Smooth muscle cell (in vitro differentiated cells): Measurements from ENCODE around the gene SNX9. TPM values are rescaled to one million over a fixed set of nuclear protein-coding genes. Genes with fewer than 3 reads are reported as not detected.
A peak's percentile ranks its signal among the peaks of the same experiment; 100 is the strongest.

Experiments used
- DNase-seq: peaks from one replicate; lab custom pipeline; 2025; ENCODE audit not compliant: unreplicated experiment; lab: John Stamatoyannopoulos, UW
- H2AFZ ChIP-seq: fragments of 200-600 bp; sonication (generic); 2 replicates; pipeline ENCODE4 v1.6.0; 2016; ENCODE audit warnings: antibody characterized with exemption, low read depth, mild to moderate bottlenecking
- H3F3A ChIP-seq: fragments of 200-600 bp; sonication (generic); 2 replicates; pipeline ENCODE4 v1.6.0; 2017; ENCODE audit warnings: antibody characterized with exemption, low read depth
- H3K27ac ChIP-seq: fragments of 200-600 bp; sonication (generic); 2 replicates; pipeline ENCODE4 v1.5.1; 2016; ENCODE audit warnings: low read depth, mild to moderate bottlenecking
- H3K27me3 ChIP-seq: fragments of 200-600 bp; sonication (generic); 2 replicates; pipeline ENCODE4 v1.6.1; 2016; ENCODE audit warnings: low read depth, mild to moderate bottlenecking
- H3K36me3 ChIP-seq: fragments of 200-600 bp; sonication (generic); 2 replicates; pipeline ENCODE4 v1.5.1; 2016; ENCODE audit warnings: low read depth
- H3K4me1 ChIP-seq: fragments of 200-600 bp; sonication (generic); 2 replicates; pipeline ENCODE4 v1.5.1; 2016; ENCODE audit warnings: low read depth
- H3K4me2 ChIP-seq: fragments of 200-600 bp; sonication (generic); 2 replicates; pipeline ENCODE4 v1.6.0; 2016; ENCODE audit warnings: mild to moderate bottlenecking
- H3K4me3 ChIP-seq: fragments of 200-600 bp; sonication (generic); 2 replicates; pipeline ENCODE4 v1.5.1; 2016; ENCODE audit warnings: mild to moderate bottlenecking
- H3K79me2 ChIP-seq: fragments of 200-600 bp; sonication (generic); 2 replicates; pipeline ENCODE4 v1.6.0; 2016; ENCODE audit warnings: low read depth, mild to moderate bottlenecking
- H3K9ac ChIP-seq: fragments of 200-600 bp; sonication (generic); 2 replicates; pipeline ENCODE4 v1.6.0; 2016; ENCODE audit warnings: low read depth
- H3K9me3 ChIP-seq: fragments of 200-600 bp; sonication (generic); replicated peaks from 2 replicates; pipeline ENCODE4 v1.5.1; 2016; ENCODE audit warnings: low read depth
- H4K20me1 ChIP-seq: fragments of 200-600 bp; sonication (generic); 2 replicates; pipeline ENCODE4 v1.6.0; 2016; ENCODE audit warnings: low read depth
- CTCF ChIP-seq: fragments of 200-600 bp; sonication (generic); IDR thresholded peaks from 2 replicates; pipeline ENCODE4 v1.5.1; 2017; ENCODE audit warnings: borderline replicate concordance, mild to moderate bottlenecking, antibody characterized with exemption; ENCODE audit not compliant: insufficient read depth, poor library complexity, severe bottlenecking
- WGBS: methylation state at CpG from one replicate; pipeline ENCODE4 v1.1.7; 2016; ENCODE audit warnings: low lambda C conversion rate; 5-methylcytosine and 5-hydroxymethylcytosine counted together
- polyA plus RNA-seq: library from polyadenylated mRNA; unstranded; fragments of >200 nt; fragmentation: Nextera tagmentation; extraction: Ambion mirVana; gene quantifications from 2 replicates; pipeline ENCODE4 v1.2.1, GENCODE V29; 2016
- total RNA-seq: library from RNA; depleted of rRNA; stranded (reverse); fragments of >200 nt; gene quantifications from 2 replicates; pipeline ENCODE4 v1.2.3, GENCODE V29; 2014

The SNX9 gene
- total and polyA plus RNA-seq, 2 experiments from 2014 or later = 28.9 to 29.0 TPM

GRCh38 chr6:157985378-157986155 is 162.5 kb downstream of the SNX9 start:
- Histone ChIP-seq H3F3A (no peaks in the 10 kb centered on the region), H4K20me1 (peaks cover 22% of the 10 kb centered on the region), H2AFZ (no peak overlapping the region), H3K27ac (peak overlapping the region; percentile 51), H3K4me1 (peaks cover 13% of the 10 kb centered on the region), H3K4me3 (peak overlapping the region; percentile 31), H3K9ac (peak overlapping the region; percentile 50), H3K9me3 (no peaks in the 10 kb centered on the region), H3K27me3 (no peaks in the 10 kb centered on the region), H3K36me3 (no peaks in the 10 kb centered on the region), H3K79me2 (peaks cover 72% of the 10 kb centered on the region), H3K4me2 (peak overlapping the region; percentile 78)
- no peak for TF ChIP-seq CTCF
- DNase-seq = no peak
- WGBS = 45% methylated on average over 13 of the region's 13 CpGs

- Histone ChIP-seq H3K79me2 (peaks cover 89% of the 10 kb centered on the region), H3K4me3 (no peak overlapping the region), H4K20me1 (peaks cover 20% of the 10 kb centered on the region), H3K9me3 (no peaks in the 10 kb centered on the region), H3K4me1 (peaks cover 13% of the 10 kb centered on the region), H3K27me3 (no peaks in the 10 kb centered on the region), H3K9ac (no peak overlapping the region), H3F3A (no peaks in the 10 kb centered on the region), H2AFZ (no peak overlapping the region), H3K36me3 (no peaks in the 10 kb centered on the region), H3K27ac (no peak overlapping the region), H3K4me2 (no peak overlapping the region)
- DNase-seq = no peak
- WGBS = 88% methylated on average over 20 of the region's 20 CpGs
- no peak for TF ChIP-seq CTCF
Measured at GRCh38 chr6:157987788-157988699, 165.0 kb downstream of the SNX9 start.

- H3K4me1 ChIP-seq = peaks cover 13% of the 10 kb centered on the region
- H4K20me1 ChIP-seq = peaks cover 16% of the 10 kb centered on the region
- no peaks in the 10 kb centered on the region for H3K27me3 ChIP-seq
- H3K36me3 ChIP-seq = no peaks in the 10 kb centered on the region
- H3K27ac ChIP-seq = no peak overlapping the region
- peaks cover 88% of the 10 kb centered on the region for H3K79me2 ChIP-seq
- H3F3A ChIP-seq = no peaks in the 10 kb centered on the region
- H3K9ac ChIP-seq = no peak overlapping the region
- H2AFZ ChIP-seq = no peak overlapping the region
- no peak for TF ChIP-seq CTCF
- H3K4me2 ChIP-seq = no peak overlapping the region
- 91% methylated on average over 8 of the region's 8 CpGs for WGBS
- no peak for DNase-seq
- H3K4me3 ChIP-seq = no peak overlapping the region
- H3K9me3 ChIP-seq = no peaks in the 10 kb centered on the region
Measured at GRCh38 chr6:157988700-157989063, 165.6 kb downstream of the SNX9 start.
